ENCODE results near the gene TBX4. TPM values are rescaled to one million over a fixed set of nuclear protein-coding genes. Genes with fewer than 3 reads are reported as not detected.
"Not testable (repeated sequence)": the region's sequence is repeated elsewhere in the genome, so short reads cannot be mapped to it uniquely, and the experiment has no call there.

The TBX4 gene
- total and polyA plus RNA-seq, 2 experiments from 2014 or later: not detected

- no peak for TF ChIP-seq EZH2 (IDR thresholded peaks at IDR 0.05; ENCODE audit: insufficient read depth, poor library complexity, severe bottlenecking)
- no peak for TF ChIP-seq EZH2phosphoT487 (IDR thresholded peaks at IDR 0.05; ENCODE audit: insufficient read depth, low read depth)
- Histone ChIP-seq H3K9me2 (ENCODE audit: insufficient read depth) (no peaks in the 10 kb centered on the region), H3K9me3 (ENCODE audit: low read depth) (no peaks in the 10 kb centered on the region), H3K36me3 (ENCODE audit: low read depth) (no peaks in the 10 kb centered on the region), H3K9ac (no peak overlapping the region), H3K4me3 (no peak overlapping the region), H4K20me1 (ENCODE audit: insufficient read depth) (no peaks in the 10 kb centered on the region), H3K4me1 (ENCODE audit: insufficient read depth) (peaks cover 11% of the 10 kb centered on the region; the same call in 1 of the 2 replicates), H3K79me2 (ENCODE audit: insufficient read depth) (no peaks in the 10 kb centered on the region), H3F3A (ENCODE audit: insufficient read depth) (peaks cover 7% of the 10 kb centered on the region; the same call in 1 of the 2 replicates), H3K27ac (no peak overlapping the region), H3K27me3 (replicated peaks; ENCODE audit: insufficient read depth) (peaks cover 14% of the 10 kb centered on the region), H3K4me2 (ENCODE audit: unreplicated experiment) (no peak overlapping the region), H2AFZ (no peak overlapping the region)
- DNase-seq: peak; percentile 73
- in situ Hi-C loops (cut with MboI): loop anchor here (25.0 kb wide), 1 partner anchor 411 kb away; no protein-coding TSS in a partner anchor
- 70 to 71% methylated on average over 10 of the region's 10 CpGs for WGBS, 2 experiments (ENCODE audit: low coverage in 1 of 2, low lambda C conversion rate in 2 of 2, missing lambda C conversion rate in 2 of 2)
Observed at GRCh38 chr17:61426482-61427304, 25.5 kb upstream of the TBX4 start.

GRCh38 chr17:61427567-61427966 lies 24.7 kb upstream of the TBX4 start:
- Histone ChIP-seq H2AFZ (no peak overlapping the region), H3K27ac (no peak overlapping the region), H3K9me2 (ENCODE audit: insufficient read depth) (no peaks in the 10 kb centered on the region), H3K4me3 (no peak overlapping the region), H4K20me1 (ENCODE audit: insufficient read depth) (no peaks in the 10 kb centered on the region), H3K9me3 (ENCODE audit: low read depth) (no peaks in the 10 kb centered on the region), H3K79me2 (ENCODE audit: insufficient read depth) (no peaks in the 10 kb centered on the region), H3K4me1 (ENCODE audit: insufficient read depth) (peaks cover 11% of the 10 kb centered on the region; the same call in 1 of the 2 replicates), H3K4me2 (ENCODE audit: unreplicated experiment) (no peak overlapping the region), H3K36me3 (ENCODE audit: low read depth) (no peaks in the 10 kb centered on the region), H3K27me3 (replicated peaks; ENCODE audit: insufficient read depth) (peaks cover 7% of the 10 kb centered on the region), H3F3A (ENCODE audit: insufficient read depth) (peaks cover 7% of the 10 kb centered on the region; the same call in 1 of the 2 replicates), H3K9ac (no peak overlapping the region)
- in situ Hi-C loops (cut with MboI): loop anchor here (25.0 kb wide), 1 partner anchor 410 kb away; no protein-coding TSS in a partner anchor
- TF ChIP-seq EZH2 (IDR thresholded peaks at IDR 0.05; ENCODE audit: insufficient read depth, poor library complexity, severe bottlenecking) (no peak), EZH2phosphoT487 (IDR thresholded peaks at IDR 0.05; ENCODE audit: insufficient read depth, low read depth) (no peak)
- no peak for DNase-seq

- in situ Hi-C loops (cut with MboI): loop anchor here (25.0 kb wide), 1 partner anchor 408 kb away; no protein-coding TSS in a partner anchor
- no peaks in the 10 kb centered on the region for H3K9me2 ChIP-seq (ENCODE audit: insufficient read depth)
- H3K4me1 ChIP-seq (ENCODE audit: insufficient read depth): peaks cover 11% of the 10 kb centered on the region; the same call in 1 of the 2 replicates
- no peak overlapping the region for H3K9ac ChIP-seq
- H3K4me2 ChIP-seq (ENCODE audit: unreplicated experiment): no peak overlapping the region
- no peak for DNase-seq
- H4K20me1 ChIP-seq (ENCODE audit: insufficient read depth): no peaks in the 10 kb centered on the region
- no peaks in the 10 kb centered on the region for H3K9me3 ChIP-seq (ENCODE audit: low read depth)
- H3K79me2 ChIP-seq (ENCODE audit: insufficient read depth): no peaks in the 10 kb centered on the region
- no peak overlapping the region for H2AFZ ChIP-seq
- no peak overlapping the region for H3K27ac ChIP-seq
- TF ChIP-seq EZH2 (IDR thresholded peaks at IDR 0.05; ENCODE audit: insufficient read depth, poor library complexity, severe bottlenecking) (no peak), EZH2phosphoT487 (IDR thresholded peaks at IDR 0.05; ENCODE audit: insufficient read depth, low read depth) (no peak)
- H3K36me3 ChIP-seq (ENCODE audit: low read depth): no peaks in the 10 kb centered on the region
- H3K27me3 ChIP-seq (replicated peaks; ENCODE audit: insufficient read depth): no peaks in the 10 kb centered on the region
- peaks cover 7% of the 10 kb centered on the region; the same call in 1 of the 2 replicates for H3F3A ChIP-seq (ENCODE audit: insufficient read depth)
- no peak overlapping the region for H3K4me3 ChIP-seq
- 4 to 17% methylated on average over 1 of the region's 1 CpG for WGBS, 2 experiments (ENCODE audit: low coverage in 1 of 2, low lambda C conversion rate in 2 of 2, missing lambda C conversion rate in 2 of 2)
Observed at GRCh38 chr17:61429274-61429673, 22.9 kb upstream of the TBX4 start.

GRCh38 chr17:61429831-61430230 lies 22.4 kb upstream of the TBX4 start:
- in situ Hi-C loops (cut with MboI): loop anchor here (25.0 kb wide), 1 partner anchor 407 kb away; no protein-coding TSS in a partner anchor
- not testable (repeated sequence) for H3K27ac ChIP-seq; H2AFZ ChIP-seq; H3K9ac ChIP-seq; H3K9me2 ChIP-seq (ENCODE audit: insufficient read depth); H3K9me3 ChIP-seq (ENCODE audit: low read depth); H3K4me3 ChIP-seq; DNase-seq; H4K20me1 ChIP-seq (ENCODE audit: insufficient read depth); H3F3A ChIP-seq (ENCODE audit: insufficient read depth); H3K27me3 ChIP-seq (replicated peaks; ENCODE audit: insufficient read depth); H3K79me2 ChIP-seq (ENCODE audit: insufficient read depth); H3K36me3 ChIP-seq (ENCODE audit: low read depth); H3K4me2 ChIP-seq (ENCODE audit: unreplicated experiment)
- peaks cover 11% of the 10 kb centered on the region; the same call in 1 of the 2 replicates for H3K4me1 ChIP-seq (ENCODE audit: insufficient read depth)
- WGBS, 2 experiments (ENCODE audit: low coverage in 1 of 2, low lambda C conversion rate in 2 of 2, missing lambda C conversion rate in 2 of 2): 75 to 79% methylated on average over 6 of the region's 6 CpGs
